NCI-H748 (cell line): ENCODE results near the gene RAB11FIP4.
A peak's percentile ranks its signal among the peaks of the same experiment; 100 is the strongest.

Experiments
- DNase-seq: peaks from one replicate; lab custom pipeline; 2025; ENCODE audit not compliant: unreplicated experiment; lab: John Stamatoyannopoulos, UW

RAB11FIP4 gene

GRCh38 chr17:31518478-31518877 lies 127.0 kb downstream of the RAB11FIP4 start:
- no peak for DNase-seq

GRCh38 chr17:31521632-31522283 lies 130.3 kb downstream of the RAB11FIP4 start:
- no peak for DNase-seq

GRCh38 chr17:31522284-31522931 lies 130.9 kb downstream of the RAB11FIP4 start:
- DNase-seq, result no peak

DNA sequence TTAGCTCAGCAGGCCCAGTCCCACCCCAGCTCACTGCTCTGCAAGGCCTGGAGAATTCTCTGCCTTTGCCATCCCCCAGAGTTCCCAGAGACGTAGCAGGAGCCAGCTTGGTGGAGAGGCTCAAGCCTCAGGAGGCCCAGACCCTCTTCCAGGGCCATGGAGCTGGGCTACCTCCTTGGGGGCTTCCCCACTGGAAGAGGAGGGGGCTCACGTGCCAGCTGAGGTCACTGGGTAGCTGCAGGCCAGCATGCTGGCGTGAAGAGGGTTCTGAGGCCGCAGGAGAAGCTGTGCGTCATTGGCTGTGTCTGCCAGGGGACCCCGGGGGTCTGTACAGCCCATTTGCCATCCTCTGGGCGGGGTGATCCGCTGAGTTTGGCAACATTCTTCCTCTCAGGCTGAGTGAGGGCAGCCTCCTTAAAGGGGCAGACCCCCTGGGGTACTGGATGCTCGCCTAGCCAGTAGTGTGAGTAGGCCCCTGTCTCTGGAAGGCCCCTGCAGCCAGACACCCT lies 131.6 kb downstream of the RAB11FIP4 start:
- no peak for DNase-seq

DNA sequence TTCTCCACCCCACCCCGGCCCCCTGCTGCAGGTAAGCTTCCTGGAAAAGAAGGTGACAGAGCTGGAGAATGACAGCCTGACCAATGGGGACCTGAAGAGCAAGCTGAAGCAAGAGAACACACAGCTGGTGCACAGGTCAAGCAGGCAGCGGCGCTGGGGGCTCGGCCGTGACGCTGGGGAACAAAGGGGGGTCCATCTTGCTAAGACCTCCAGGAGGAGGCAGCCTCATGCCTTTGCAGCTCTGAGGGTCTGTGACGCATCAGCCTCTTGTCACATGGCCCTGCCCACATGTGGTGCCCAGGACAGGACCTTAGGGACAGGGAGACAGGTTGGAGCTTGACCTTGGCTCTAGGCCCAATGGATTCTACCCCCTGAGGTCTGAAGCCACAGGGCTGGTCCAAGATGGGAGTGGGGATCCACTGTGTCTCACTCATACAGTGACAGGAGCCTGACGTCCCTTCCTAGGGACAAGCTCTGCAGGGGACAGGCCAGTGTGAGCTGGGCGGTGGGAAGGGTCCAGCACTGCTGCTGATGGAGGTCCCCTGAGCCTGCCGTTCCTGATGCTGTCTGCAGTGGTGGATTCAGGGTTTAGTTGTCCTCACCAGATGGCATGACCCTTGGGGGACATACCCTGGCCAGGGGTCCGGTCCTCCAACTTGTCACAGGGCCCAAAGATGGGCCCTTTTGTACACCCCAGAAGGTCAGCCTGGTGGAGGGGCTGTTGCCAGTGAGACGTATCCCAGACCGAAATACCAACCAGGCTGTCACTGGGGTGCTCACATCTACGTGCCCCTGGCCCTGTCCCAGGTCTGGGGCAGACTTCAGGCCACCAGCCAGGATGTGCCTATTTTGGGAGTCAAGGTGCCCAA lies 132.6 kb downstream of the RAB11FIP4 start:
- no peak for DNase-seq

DNA sequence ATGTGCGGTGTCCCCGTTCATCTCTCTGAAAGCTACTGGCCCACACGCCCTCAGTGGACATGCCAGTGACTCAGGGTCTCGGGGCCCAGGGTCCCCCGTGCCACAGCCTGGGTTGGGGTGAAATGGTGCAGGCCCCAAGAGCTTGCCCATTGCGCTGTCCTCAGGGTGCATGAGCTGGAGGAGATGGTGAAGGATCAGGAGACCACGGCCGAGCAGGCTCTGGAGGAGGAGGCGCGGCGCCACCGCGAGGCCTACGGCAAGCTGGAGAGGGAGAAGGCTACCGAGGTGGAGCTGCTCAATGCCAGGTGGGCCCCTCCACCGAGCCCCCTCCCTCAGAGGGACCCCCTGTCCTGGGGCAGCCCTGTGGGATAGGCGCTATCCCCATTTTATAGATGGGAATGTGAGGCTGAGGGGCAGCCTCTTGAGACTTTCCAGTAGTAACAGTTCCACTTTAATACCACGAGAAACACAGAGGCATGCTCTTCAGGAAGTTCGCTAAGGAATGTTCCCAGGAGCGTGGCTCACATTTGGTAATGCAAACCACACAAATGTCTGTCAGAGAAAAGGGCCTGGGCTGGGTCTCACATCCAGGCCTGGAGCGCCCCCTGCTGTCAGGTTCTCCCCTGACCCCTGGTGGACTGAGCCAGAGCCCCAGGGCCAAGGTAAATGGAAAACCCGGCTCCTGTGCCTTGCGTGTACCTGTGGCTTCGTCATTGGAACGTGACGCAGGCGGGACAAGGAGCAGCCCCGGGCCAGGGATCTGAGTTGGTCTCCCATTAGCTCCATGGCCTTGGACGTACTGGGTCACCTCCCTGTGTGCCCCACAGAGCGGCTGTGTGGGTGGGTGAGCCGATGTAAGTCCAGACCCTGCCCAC lies 133.7 kb downstream of the RAB11FIP4 start:
- peak; percentile 66 for DNase-seq

DNA sequence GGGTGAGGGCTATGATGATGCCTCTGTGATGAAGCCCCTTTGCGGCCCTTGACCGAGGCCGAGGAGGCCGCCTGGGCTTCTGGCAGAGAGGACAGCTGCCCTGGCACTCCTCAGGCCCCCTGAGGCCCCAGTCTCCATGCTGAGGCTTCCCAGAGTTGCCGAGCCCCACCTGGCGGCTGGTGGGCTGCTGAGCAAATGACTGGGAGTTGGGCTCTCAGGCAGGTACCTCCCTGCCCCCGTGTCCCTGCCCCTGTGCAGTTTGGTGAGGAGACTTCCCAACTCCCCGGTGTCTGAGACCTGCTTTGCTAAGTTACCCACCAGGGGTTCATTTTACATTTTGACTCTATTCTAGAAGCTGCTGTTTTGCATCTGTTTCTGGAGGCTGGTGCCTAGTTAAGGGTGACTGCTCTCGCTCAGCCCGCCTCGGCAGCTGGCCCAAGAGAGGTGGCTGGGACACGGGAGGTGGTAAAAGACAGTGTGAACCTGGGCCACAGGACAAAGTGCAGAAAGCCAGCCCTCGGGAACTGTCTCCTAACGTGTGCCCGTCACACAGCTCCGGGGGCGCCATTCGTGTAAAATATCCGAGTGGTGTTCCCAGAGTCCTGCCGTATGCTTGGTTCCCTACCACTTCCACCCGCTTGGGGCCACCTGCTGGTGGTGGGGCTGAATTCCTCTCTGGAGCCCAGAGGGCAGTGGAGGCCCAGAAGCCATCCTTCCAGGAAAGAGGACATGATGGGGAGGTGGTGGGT lies 134.5 kb downstream of the RAB11FIP4 start:
- DNase-seq, result no peak

GRCh38 chr17:31527606-31528005 lies 136.1 kb downstream of the RAB11FIP4 start:
- DNase-seq, result no peak

- DNase-seq, result no peak
These were observed 136.9 kb downstream of the RAB11FIP4 start for GRCh38 chr17:31528291-31528874.

DNA sequence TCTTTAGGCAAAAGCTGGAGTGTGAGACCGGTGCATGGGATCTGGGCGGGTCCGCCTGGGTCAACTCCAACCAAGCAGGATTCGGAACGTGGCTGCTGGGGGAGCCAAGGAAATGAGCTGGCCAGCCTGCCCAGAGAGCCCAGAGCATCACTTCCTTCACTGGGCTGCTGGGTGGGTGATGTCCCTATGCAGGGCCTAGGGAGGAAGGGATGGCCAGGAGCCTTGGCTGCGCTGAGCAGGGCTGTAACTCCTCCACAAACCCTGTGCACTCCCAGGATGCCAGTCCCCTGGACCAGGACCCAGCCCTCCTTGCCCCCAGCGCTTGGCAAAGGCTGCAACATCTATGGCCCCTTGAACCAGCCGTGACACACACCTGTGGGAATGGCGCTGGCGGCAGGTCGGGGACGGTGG lies 138.4 kb downstream of the RAB11FIP4 start:
- no peak for DNase-seq

DNA sequence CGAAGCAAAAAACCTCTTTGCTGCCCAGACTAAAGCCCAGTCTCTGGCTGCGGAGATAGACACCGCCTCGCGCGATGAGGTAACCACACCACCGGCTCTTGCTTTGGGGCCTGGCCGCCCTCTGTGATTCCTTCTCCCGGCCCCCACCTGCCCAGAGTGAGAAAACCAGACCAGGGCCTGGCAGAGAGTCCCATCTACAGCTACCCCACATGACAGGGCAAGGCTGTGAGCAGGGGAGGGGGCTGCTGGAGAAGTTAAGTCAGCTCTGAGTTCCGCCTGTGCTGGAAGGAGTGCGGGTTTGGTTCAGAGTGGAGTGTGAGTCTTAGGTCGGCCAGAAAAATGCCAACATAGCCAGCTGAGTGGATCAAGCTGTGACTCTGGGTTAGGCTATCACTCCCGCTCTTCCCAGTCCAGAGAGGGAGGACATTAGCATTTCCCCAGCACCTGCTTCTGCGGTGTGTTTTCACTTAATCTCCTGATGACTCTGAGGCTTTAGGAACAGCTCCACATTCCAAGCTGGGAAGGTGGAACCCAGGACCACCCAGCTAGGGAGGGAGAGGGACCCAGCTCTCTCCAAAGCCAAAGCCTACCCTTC lies 139.0 kb downstream of the RAB11FIP4 start:
- no peak for DNase-seq

- DNase-seq, result no peak
These were observed 140.0 kb downstream of the RAB11FIP4 start for GRCh38 chr17:31531336-31531980.

- DNase-seq, result no peak
These were observed 140.6 kb downstream of the RAB11FIP4 start for GRCh38 chr17:31532081-31532480.

DNA sequence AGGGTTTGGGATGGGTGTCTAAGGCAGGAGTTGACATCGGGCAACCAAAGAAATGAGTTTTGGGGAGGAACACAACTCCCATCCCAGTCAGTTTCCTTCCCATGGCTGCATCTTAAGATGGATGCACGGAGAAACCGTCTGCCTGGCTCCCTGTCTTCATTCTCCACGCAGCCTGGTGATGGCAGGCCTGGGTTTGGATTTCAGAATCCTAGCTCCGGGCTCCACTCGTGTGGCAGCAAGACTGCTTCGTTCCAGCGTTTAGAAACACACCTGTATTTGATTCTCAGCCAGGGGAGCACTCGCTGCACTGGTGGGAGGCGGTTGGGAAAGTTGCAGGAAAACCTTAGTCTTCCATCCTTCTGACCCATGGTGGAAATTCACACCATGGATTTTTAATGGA lies 141.1 kb downstream of the RAB11FIP4 start:
- DNase-seq, result no peak

- peak; percentile 37 for DNase-seq
These were observed 142.2 kb downstream of the RAB11FIP4 start for GRCh38 chr17:31533546-31534155.

DNA sequence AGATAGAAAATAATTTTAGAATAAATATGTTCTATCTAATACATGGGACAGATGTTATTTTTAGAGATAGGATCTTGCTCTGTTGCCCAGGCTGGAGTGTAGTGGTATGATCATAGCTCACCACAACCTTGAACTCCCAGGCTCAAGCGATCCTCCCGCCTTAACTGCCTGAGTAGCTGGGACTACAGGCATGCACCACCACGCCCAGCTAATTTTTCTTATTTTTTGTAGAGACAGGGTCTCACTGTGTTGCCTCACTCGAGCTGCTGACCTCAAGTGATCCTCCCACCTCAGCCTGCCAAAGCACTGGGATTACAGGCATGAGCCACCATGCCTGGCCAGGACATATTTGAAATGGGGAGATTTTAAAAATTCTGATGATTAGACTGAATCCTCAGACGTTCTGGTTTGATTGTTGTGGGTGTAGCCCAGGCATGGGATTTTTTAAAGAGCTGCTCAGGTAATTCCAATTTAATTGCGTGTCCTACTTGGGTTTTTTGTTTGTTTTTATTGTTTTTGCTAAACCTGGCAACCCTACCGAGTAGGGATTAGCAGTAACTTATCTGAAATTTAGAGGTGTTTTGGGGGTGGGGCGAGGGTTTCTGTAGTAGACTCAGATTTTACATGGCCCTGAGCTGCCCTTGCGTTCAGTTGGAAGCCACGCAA lies 142.9 kb downstream of the RAB11FIP4 start:
- no peak for DNase-seq

DNA sequence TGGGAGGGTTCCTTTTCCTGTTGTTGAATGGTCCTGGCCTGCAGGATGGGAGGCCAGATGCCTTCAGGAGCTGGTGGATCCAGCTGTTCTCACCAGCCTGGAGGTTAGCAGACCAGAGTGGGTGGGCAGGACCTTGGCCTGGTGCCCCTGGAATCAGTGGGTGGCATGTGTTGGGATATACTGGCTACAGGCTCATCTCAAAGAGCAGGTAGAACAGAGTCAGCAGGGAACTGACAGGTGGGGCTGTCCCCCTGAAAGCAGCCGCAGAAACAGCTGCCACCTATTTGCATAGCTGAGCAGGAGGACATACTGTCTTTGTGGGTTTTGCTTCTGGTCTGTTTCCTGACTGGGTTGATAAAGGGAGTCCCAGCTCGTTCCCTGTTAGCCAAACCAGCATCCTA lies 144.1 kb downstream of the RAB11FIP4 start:
- DNase-seq, result peak; percentile 27

- DNase-seq, result no peak
These were observed 145.0 kb downstream of the RAB11FIP4 start for GRCh38 chr17:31536451-31536850.
